B cell (primary cell): ENCODE measurements around the gene SCAMP3.
"Not testable (repeated sequence)": the region's sequence is repeated elsewhere in the genome, so short reads cannot be mapped to it uniquely, and the experiment has no call there.

ENCODE experiments used
- CTCF ChIP-seq: fragments of 200-600 bp; IDR thresholded peaks from one replicate; pipeline ENCODE4 v1.8.0; 2022; ENCODE audit warnings: antibody characterized with exemption, mild to moderate bottlenecking
- EZH2 ChIP-seq: IDR thresholded peaks from 2 replicates; pipeline ENCODE4 v1.6.1; 2012; ENCODE audit warnings: borderline replicate concordance, low read depth, mild to moderate bottlenecking, moderate library complexity, low read length; ENCODE audit not compliant: insufficient read depth, poor library complexity, severe bottlenecking

- TF ChIP-seq CTCF, EZH2: not testable (repeated sequence)
Measured at GRCh38 chr1:155246796-155247195, 15.4 kb downstream of the SCAMP3 start.
